Mesodermal cell (in vitro differentiated cells): ENCODE results near the gene SCAMP2.
"Not testable (repeated sequence)": the region's sequence is repeated elsewhere in the genome, so short reads cannot be mapped to it uniquely, and the experiment has no call there.

ENCODE experiments used
- H3K27ac ChIP-seq: 2 replicates; pipeline ENCODE4 v1.7.0; 2013; ENCODE audit warnings: mild to moderate bottlenecking, low read depth, low read length, moderate library complexity; ENCODE audit not compliant: severe bottlenecking
- H3K36me3 ChIP-seq: 2 replicates; pipeline ENCODE4 v1.7.1; 2013; ENCODE audit warnings: mild to moderate bottlenecking, low read length, moderate library complexity; ENCODE audit not compliant: control insufficient read depth, insufficient read depth
- H3K4me1 ChIP-seq: one replicate; pipeline ENCODE4 v1.7.1; 2013; ENCODE audit warnings: mild to moderate bottlenecking, low read length; ENCODE audit not compliant: insufficient read depth, control insufficient read depth, poor library complexity, severe bottlenecking
- H3K4me3 ChIP-seq: 2 replicates; pipeline ENCODE4 v1.7.0; 2013; ENCODE audit warnings: low read length, control low read depth, mild to moderate bottlenecking; ENCODE audit not compliant: insufficient read depth, poor library complexity, severe bottlenecking; ENCODE audit errors: extremely low read depth
- H3K9me3 ChIP-seq: 2 replicates; pipeline ENCODE4 v1.7.1; 2013; ENCODE audit warnings: mild to moderate bottlenecking, low read length, moderate library complexity; ENCODE audit not compliant: control insufficient read depth
- WGBS, 2 experiments: methylation state at CpG; one replicate each; pipeline ENCODE4 v1.1.5; 2013; ENCODE audit warnings: missing lambda C conversion rate in 2 of 2; ENCODE audit not compliant: insufficient coverage in 2 of 2; 5-methylcytosine and 5-hydroxymethylcytosine counted together

The SCAMP2 gene

GRCh38 chr15:74903676-74904075, 30.5 kb upstream of the SCAMP2 start:
- Histone ChIP-seq H3K27ac (no peak overlapping the region), H3K4me1 (peaks cover 17% of the 10 kb centered on the region), H3K4me3 (no peak overlapping the region), H3K9me3 (no peaks in the 10 kb centered on the region), H3K36me3 (peaks cover 66% of the 10 kb centered on the region)
- WGBS, 2 experiments, result 100% methylated on average over 1 of the region's 1 CpG

- no peak overlapping the region for H3K27ac ChIP-seq
- no peaks in the 10 kb centered on the region for H3K9me3 ChIP-seq
- H3K4me3 ChIP-seq, result no peak overlapping the region
- H3K4me1 ChIP-seq, result peaks cover 15% of the 10 kb centered on the region
- peaks cover 75% of the 10 kb centered on the region for H3K36me3 ChIP-seq
- WGBS, 2 experiments, result 93 to 94% methylated on average over 2 to 3 of the region's 4 CpGs
Measured at GRCh38 chr15:74902295-74903075, 29.3 kb upstream of the SCAMP2 start.

GRCh38 chr15:74901612-74902063, 28.5 kb upstream of the SCAMP2 start:
- Histone ChIP-seq H3K27ac (no peak overlapping the region), H3K9me3 (no peaks in the 10 kb centered on the region), H3K36me3 (peaks cover 77% of the 10 kb centered on the region), H3K4me3 (no peak overlapping the region), H3K4me1 (peaks cover 10% of the 10 kb centered on the region)
- WGBS, 2 experiments, result 30 to 54% methylated on average over 4 of the region's 5 CpGs

DNA sequence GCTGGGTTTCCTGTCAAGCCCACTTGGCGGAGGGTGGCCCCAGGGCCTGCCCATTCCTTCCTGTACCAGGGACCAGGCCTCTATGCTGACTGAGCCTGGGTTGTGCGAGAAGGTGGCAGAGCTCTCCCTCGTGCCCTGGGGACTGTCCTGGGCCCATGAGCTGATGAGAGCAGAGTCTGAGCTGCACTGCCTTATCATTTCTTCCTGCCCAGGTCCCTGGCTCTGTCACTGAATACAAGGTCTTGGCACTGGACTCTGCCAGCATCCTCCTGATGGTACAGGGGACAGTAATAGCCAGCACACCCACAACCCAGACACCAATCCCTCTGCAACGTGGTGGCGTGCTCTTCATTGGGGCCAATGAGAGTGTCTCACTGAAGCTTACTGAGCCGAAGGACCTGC, 24.1 kb upstream of the SCAMP2 start:
- Histone ChIP-seq H3K4me1 (no peaks in the 10 kb centered on the region), H3K4me3 (no peak overlapping the region), H3K27ac (no peak overlapping the region), H3K9me3 (no peaks in the 10 kb centered on the region), H3K36me3 (peaks cover 75% of the 10 kb centered on the region)
- WGBS, 2 experiments, result 84 to 98% methylated on average over 6 of the region's 6 CpGs

DNA sequence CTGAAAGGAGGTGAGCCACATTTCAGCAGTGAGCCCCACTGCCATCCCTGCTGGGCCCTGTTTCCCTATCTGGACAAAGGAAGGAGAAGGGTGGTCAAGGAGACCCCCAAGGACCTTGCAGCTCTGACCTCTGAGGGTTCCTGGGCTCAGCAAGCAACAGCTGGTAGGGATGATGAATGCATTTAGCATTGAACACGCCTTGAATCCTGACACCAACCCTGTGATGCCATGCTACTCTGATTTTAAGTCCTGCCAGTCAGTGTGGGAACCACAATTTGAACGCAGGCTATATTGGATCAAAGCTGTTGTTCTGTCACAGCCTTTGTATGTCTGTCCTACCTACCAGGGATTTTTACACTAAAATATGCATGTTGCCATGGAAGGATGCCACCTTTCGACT, 23.2 kb upstream of the SCAMP2 start:
- Histone ChIP-seq H3K9me3 (no peaks in the 10 kb centered on the region), H3K4me1 (no peaks in the 10 kb centered on the region), H3K36me3 (peaks cover 74% of the 10 kb centered on the region), H3K27ac (no peak overlapping the region), H3K4me3 (no peak overlapping the region)
- 90 to 95% methylated on average over 2 of the region's 3 CpGs for WGBS, 2 experiments

DNA sequence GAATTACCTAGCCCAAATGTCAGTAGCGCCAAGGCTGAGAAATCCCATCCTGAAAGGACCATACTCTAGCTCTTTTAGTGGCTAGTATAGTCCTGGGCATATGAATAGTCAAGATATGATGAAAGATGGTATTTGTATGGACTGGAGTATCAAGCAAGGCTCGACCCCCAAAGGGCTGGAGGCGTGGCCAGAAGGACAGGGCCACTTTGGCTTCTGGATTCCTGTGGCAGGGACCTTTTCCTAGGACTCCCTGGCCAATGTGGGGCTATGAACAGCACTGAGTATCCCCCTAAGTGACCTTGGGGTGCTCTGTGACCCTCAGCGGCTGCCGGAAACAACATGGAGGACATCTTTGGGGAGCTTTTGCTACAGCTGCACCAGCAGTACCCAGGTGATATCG, 22.7 kb upstream of the SCAMP2 start:
- no peak overlapping the region for H3K4me3 ChIP-seq
- no peaks in the 10 kb centered on the region for H3K4me1 ChIP-seq
- H3K27ac ChIP-seq, result no peak overlapping the region
- WGBS, 2 experiments, result 93 to 98% methylated on average over 5 of the region's 6 CpGs
- peaks cover 73% of the 10 kb centered on the region for H3K36me3 ChIP-seq
- no peaks in the 10 kb centered on the region for H3K9me3 ChIP-seq

GRCh38 chr15:74894383-74894782, 21.2 kb upstream of the SCAMP2 start:
- H3K36me3 ChIP-seq, result peaks cover 59% of the 10 kb centered on the region
- not testable (repeated sequence) for H3K4me1 ChIP-seq, H3K4me3 ChIP-seq, H3K27ac ChIP-seq, H3K9me3 ChIP-seq
- WGBS, 2 experiments, result 100% methylated on average over 5 to 6 of the region's 7 CpGs

- WGBS, 2 experiments, result 97 to 100% methylated on average over 2 to 3 of the region's 3 CpGs
- H3K4me1 ChIP-seq, result peaks cover 11% of the 10 kb centered on the region
- H3K27ac ChIP-seq, result no peak overlapping the region
- H3K9me3 ChIP-seq, result no peaks in the 10 kb centered on the region
- no peak overlapping the region for H3K4me3 ChIP-seq
- peaks cover 51% of the 10 kb centered on the region for H3K36me3 ChIP-seq
Measured at GRCh38 chr15:74893627-74894026, 20.5 kb upstream of the SCAMP2 start.

- Histone ChIP-seq H3K9me3 (no peaks in the 10 kb centered on the region), H3K36me3 (peaks cover 46% of the 10 kb centered on the region), H3K4me1 (peaks cover 13% of the 10 kb centered on the region), H3K27ac (no peak overlapping the region), H3K4me3 (no peak overlapping the region)
- WGBS, 2 experiments, result 100% methylated on average over 1 to 2 of the region's 2 CpGs
Measured at GRCh38 chr15:74892931-74893330, 19.8 kb upstream of the SCAMP2 start.

DNA sequence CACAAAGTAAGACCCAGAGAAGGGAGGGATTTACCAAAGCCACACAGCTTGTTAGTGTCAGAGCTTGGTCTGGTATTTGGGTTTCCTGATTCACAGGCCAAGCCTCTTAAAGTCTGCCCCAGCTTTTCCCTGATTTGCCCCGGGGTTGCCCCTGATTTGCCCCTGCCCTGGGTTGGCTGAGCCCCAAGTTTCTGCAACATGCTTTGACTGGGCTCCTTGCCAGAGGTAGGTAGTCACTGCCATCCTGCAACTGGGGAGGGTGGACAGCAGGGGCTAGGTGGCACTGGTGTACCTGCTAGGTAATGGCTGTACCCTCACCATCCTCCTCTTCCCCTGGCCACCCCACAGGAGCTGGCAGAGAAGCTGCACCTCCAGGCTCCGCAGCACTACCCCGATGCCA, 19.1 kb upstream of the SCAMP2 start:
- Histone ChIP-seq H3K4me3 (no peak overlapping the region), H3K36me3 (peaks cover 41% of the 10 kb centered on the region), H3K9me3 (no peaks in the 10 kb centered on the region), H3K4me1 (peaks cover 13% of the 10 kb centered on the region), H3K27ac (no peak overlapping the region)
- 94 to 100% methylated on average over 1 to 3 of the region's 3 CpGs for WGBS, 2 experiments

DNA sequence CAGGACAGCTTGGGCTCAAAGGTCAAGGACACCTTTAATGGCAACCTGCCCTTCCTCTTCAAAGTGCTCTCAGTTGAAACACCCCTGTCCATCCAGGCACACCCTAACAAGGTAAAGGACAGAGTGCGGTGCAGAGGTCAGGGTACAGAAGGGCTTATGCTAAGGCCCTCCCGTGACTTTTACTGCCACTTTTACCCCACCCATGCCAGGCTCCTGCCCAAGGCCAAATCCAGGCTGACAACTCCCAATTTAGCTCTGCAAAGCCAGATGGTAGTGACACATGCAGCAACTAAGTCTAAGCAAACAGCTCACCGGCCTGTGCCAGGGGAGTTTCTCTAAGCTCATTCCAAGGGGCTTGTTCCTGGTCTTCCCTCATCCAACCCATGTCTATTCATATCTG, 18.3 kb upstream of the SCAMP2 start:
- peaks cover 13% of the 10 kb centered on the region for H3K4me1 ChIP-seq
- H3K9me3 ChIP-seq, result no peaks in the 10 kb centered on the region
- no peak overlapping the region for H3K4me3 ChIP-seq
- H3K36me3 ChIP-seq, result peaks cover 38% of the 10 kb centered on the region
- 92 to 97% methylated on average over 3 of the region's 3 CpGs for WGBS, 2 experiments
- no peak overlapping the region for H3K27ac ChIP-seq
